GM18861 (cell line): Measurements from ENCODE around the gene CETP.
A peak's percentile ranks its signal among the peaks of the same experiment; 100 is the strongest.

Source experiments
- ATAC-seq: cut with Tn5 transposase; IDR thresholded peaks from one replicate; pipeline ENCODE4 v1.9.1; 2021; ENCODE audit not compliant: unreplicated experiment

The CETP gene

GRCh38 chr16:56961851-56962281, at the start of gene CETP:
TSS of gene CETP (plus strand) at chr16:56961950. CDS start at chr16:56961980, 30 bp downstream.
- ATAC-seq, result no peak

- no peak for ATAC-seq
Measured at GRCh38 chr16:56912746-56913708, 48.7 kb upstream of the CETP start.

- ATAC-seq, result no peak
Measured at GRCh38 chr16:56914896-56915295, 46.9 kb upstream of the CETP start.

GRCh38 chr16:56915336-56916119, 46.2 kb upstream of the CETP start:
- ATAC-seq, result no peak

- ATAC-seq, result peak; percentile 82
Measured at GRCh38 chr16:56916571-56917403, 45.0 kb upstream of the CETP start.

GRCh38 chr16:56918467-56919012, 43.2 kb upstream of the CETP start:
- no peak for ATAC-seq

- ATAC-seq, result no peak
Measured at GRCh38 chr16:56919099-56919800, 42.5 kb upstream of the CETP start.

- ATAC-seq, result no peak
Measured at GRCh38 chr16:56921571-56921970, 40.2 kb upstream of the CETP start.

- ATAC-seq, result no peak
Measured at GRCh38 chr16:56923481-56924091, 38.2 kb upstream of the CETP start.

GRCh38 chr16:56927471-56927870, 34.3 kb upstream of the CETP start:
- no peak for ATAC-seq

- ATAC-seq, result no peak
Measured at GRCh38 chr16:56929639-56930038, 32.1 kb upstream of the CETP start.

GRCh38 chr16:56930486-56931270, 31.1 kb upstream of the CETP start:
- ATAC-seq, result no peak

GRCh38 chr16:56931271-56931891, 30.4 kb upstream of the CETP start:
- ATAC-seq, result peak; percentile 20

GRCh38 chr16:56931892-56932720, 29.6 kb upstream of the CETP start, which contains the start of gene HERPUD1:
TSS of gene HERPUD1 (plus strand) at chr16:56932142. CDS start at chr16:56932245, 103 bp downstream.
- peak; percentile 80 for ATAC-seq

- no peak for ATAC-seq
Measured at GRCh38 chr16:56932721-56933619, 28.8 kb upstream of the CETP start.
